HG03442 (cell line): ENCODE results near the gene CFAP206.
"Not testable (repeated sequence)": the region's sequence is repeated elsewhere in the genome, so short reads cannot be mapped to it uniquely, and the experiment has no call there.

ENCODE experiments used
- ATAC-seq: cut with Tn5 transposase; IDR thresholded peaks from one replicate; pipeline ENCODE4 v1.9.1; 2021; ENCODE audit warnings: mild to moderate bottlenecking, moderate library complexity; ENCODE audit not compliant: unreplicated experiment

The CFAP206 gene

DNA sequence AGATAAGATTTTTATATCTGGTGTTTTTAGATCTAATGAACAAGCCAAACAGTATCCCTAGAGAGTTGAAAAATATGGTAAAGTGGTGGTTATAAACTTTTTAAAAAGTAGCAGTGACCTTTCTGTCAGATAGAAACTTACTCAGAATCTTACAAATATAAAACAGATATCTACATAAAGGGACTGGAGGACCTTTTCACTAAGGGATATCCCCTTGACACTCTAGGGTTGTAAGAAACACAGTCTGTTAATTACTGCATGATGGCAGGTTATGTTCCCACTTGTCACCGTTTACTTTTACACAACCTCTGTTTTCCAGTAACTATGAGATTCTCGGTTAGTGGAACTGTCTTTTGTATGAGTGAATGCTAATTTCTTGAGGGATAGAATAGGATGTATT, 11.5 kb downstream of the CFAP206 start:
- no peak for ATAC-seq

DNA sequence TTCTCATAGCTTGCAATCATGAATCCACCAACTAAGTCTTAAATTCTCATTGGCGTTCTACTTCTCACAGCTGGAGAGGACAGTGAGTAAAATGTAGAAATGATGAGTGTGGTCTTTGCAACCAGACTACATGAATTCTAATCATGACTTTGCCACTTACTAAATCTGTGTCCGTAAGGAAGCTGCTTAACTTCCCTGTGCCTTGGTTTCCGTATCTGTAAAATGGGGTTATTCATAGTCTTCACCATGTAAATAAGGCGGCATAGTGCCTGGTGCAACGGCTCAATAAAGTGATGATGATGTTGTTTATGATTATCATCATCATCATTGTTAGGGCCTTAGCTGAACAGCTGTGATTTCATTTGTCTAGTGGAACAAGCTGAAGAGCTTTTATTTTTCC, 12.6 kb downstream of the CFAP206 start:
- no peak for ATAC-seq

GRCh38 chr6:87421576-87421975, 13.8 kb downstream of the CFAP206 start:
- no peak for ATAC-seq

GRCh38 chr6:87426789-87427188, 19.0 kb downstream of the CFAP206 start:
- no peak for ATAC-seq

- ATAC-seq = no peak
These were observed 22.7 kb downstream of the CFAP206 start for GRCh38 chr6:87430499-87430898.

- no peak for ATAC-seq
These were observed 23.5 kb downstream of the CFAP206 start for GRCh38 chr6:87431263-87431662.

DNA sequence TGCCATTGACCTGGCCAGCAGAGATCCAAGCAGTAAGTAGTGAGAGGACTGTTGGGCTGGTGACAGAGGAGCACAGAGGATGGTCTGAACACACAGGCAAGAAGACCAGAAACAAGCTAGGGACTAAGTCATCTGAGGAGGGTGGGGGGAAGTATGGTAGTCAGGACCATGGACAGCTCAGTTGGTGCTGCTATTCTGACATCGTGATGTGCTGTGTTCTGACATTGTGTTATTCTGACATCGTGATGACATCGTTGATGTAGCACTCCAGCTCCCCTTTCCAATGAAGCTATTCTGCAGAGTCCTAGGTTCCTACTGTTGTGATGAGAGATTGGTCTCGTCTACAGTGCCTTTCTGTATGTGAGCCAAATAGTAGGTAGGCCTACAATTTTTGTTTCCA, 28.7 kb downstream of the CFAP206 start:
- ATAC-seq = peak; percentile 53

GRCh38 chr6:87441711-87442110, 33.9 kb downstream of the CFAP206 start:
- ATAC-seq = no peak

- no peak for ATAC-seq
These were observed 36.6 kb downstream of the CFAP206 start for GRCh38 chr6:87444362-87444761.

DNA sequence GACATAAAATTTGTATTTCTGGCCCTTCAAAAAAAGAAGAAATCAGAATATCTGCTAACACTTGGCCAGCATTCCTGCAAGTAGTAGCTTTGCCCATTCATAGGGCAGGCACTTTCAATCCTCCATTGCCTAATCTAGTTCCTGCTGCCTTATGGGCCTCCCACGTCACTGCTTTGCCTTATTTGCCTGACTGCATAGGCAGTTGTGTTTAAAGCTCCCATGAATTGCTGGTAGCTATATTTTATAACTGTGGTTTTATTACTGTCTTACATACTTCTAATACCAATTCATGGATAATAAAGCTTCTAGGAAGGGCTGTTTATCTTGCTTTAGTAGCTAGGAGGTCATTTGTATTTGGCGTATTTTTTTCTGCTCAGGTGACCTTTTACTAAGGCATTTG, 57.3 kb downstream of the CFAP206 start:
- no peak for ATAC-seq

DNA sequence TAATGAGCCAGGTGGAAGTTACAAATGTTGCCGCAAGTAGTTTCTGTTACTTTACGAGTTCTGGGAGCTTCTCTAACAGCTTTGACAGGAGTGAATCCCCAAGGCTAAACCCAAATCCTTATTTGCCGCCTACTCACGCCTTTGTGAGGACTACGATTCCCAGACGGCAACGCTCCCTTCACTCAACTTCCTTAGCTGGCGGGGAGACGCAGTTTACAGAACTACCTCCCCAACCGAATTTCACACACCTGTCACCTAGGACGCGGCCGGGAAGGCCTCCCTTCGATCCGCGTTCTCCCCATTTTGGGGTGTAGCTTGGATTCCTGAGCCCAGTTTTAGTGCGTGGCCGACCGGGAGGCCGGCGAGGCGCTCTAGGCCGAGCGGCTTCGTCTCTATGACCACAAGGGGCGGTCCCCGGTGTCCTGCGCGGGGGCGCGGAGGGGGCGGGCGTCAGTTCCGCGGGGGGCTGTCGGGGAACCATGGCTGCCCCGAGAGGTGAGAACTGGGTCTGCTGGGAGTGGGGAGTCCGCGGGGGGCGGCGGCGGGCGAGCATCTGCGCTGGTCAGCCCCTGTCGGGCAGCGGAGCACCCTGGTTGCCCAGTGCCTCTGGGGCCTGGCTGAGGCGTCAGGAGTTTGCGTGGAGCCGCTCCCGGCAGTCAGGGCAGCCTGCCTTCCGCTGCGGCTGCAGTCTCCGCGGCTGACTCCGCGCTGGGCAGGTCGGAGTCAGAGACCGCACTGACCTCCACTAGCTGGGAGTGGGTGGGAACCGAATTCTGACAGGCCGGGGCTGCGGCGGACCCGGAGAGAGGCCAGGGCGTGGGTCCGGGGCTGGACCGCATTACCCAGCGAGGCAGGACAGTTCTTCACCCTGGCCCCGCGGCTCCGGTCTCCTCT, 65.0 kb downstream of the CFAP206 start, which contains the start of gene SLC35A1:
Gene SLC35A1, plus strand, starts transcription at position 450 of the 894 bp plus-strand sequence. Its CDS starts 30 bp downstream, at position 480.
- peak; percentile 94 for ATAC-seq

DNA sequence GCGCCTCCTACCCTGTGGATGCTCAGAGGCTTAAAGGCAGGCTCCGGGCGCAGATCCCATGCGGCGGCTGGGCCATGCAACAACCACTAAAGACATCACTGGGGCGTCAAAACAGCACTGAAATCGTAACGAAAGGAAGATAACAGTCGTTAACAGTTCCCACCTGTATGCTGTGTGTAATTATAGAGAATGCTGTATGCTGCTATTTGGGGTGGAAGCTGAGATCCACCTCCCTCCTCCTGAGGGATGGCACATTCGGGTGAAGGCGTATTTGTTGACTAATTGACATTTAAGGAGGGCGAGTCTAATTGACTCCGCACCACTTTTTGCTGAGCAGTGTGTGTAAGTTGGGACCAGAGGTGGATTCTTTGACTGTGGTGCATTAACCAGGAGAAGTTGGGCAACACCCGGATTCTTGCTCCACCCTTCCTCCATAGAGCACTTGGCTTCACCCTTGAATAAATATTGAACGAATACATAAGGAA, 65.7 kb downstream of the CFAP206 start:
- ATAC-seq = peak; percentile 60

DNA sequence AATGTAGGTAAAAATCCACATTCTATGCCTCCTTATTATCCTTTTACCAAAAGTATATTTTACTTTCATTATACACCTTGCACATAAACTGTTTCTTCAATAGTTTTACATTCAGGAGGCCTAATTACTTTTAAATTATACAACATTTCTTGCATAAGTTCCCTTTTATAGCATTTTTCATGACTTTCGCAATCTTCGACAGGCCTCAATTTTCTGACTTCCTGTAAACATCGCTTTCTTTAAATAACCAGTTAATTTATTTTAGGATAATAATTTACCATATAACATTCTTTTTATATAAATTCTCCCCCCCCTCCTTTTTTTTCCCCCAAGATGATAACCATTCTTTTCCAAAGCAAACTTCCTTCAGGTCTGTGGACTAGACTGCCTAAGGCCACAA, 74.2 kb downstream of the CFAP206 start:
- ATAC-seq = no peak

DNA sequence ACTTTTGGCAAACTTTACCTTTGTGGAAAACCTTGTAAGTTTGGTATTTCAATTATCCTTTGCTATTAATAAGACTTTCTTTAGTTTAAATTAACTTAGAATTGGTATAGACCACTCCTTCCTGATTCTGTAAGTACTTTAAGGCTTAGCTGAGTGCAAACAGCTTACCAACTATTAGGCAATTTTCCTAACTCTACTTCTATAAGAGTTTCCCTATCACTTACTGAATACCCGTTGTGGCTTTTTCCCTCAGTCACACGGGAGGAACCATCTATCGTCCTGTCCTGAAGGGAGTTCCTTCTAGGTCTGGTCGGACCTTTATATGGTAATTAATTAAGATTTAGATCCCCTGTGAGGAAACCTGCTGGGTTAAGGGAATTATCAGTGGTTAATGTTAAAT, 74.6 kb downstream of the CFAP206 start:
- no peak for ATAC-seq

GRCh38 chr6:87483929-87484328, 76.2 kb downstream of the CFAP206 start:
- no peak for ATAC-seq

GRCh38 chr6:87484491-87484890, 76.7 kb downstream of the CFAP206 start:
- ATAC-seq = no peak

DNA sequence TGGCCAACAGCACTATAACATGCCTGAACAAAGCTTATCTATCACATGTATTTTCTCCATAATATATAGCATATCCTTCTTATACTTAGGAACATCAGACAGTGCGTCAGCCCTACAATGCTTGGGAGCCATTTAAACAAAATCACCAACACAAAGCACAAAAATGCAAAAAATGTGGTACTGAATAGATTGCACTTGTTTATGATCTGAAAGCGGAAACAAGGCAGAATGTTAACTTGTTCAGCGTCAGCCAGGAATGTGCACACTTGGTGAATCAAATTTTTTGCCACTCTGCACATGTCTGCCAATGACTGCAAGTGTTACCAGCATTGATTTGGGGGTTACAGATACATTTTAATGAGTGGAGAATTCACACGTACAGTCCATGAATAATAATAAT, 79.8 kb downstream of the CFAP206 start:
- ATAC-seq = no peak

DNA sequence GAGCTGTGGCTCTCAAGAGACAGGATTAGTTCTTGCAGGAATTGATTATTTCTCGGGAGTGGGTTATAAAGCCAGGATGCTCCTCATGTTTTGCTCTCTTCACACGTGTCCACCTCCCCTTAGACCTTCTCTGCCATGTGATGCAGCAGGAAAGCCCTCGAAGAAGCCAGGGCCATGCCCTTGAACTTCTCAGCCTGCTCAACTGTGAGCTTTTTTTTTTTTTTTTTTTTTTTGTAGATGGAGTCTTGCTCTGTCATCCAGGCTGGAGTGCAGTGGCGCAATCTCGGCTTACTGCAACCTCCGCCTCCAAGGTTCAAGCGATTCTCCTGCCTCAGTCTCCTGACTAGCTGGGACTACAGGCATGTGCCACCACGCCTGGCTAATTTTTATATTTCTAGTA, 81.6 kb downstream of the CFAP206 start:
- not testable (repeated sequence) for ATAC-seq

GRCh38 chr6:87494761-87495422, 87.1 kb downstream of the CFAP206 start:
- peak; percentile 69 for ATAC-seq

DNA sequence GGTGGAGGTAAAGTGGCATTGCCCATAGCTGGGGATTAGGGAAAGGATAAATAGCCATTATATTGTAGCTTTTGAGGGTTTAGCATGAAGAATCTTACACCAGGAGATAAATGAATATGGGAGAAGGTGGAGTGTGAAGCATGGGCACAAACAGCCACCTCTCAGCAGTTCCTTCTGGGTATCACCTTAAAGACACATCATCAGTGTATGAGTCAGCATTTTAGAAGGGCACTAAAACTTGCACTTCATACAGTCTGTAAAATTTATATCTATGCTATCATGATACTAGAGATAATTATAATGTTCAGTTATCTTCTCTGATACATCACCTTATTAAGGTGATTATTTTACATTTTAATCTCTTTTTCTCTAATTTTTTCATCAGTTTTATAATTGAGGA, 90.3 kb downstream of the CFAP206 start:
- ATAC-seq = no peak

- no peak for ATAC-seq
These were observed 94.2 kb downstream of the CFAP206 start for GRCh38 chr6:87501809-87502572.
